HG03139 (cell line): ENCODE measurements around the gene IRAK1BP1.
A peak's percentile ranks its signal among the peaks of the same experiment; 100 is the strongest.
"Not testable (repeated sequence)": the region's sequence is repeated elsewhere in the genome, so short reads cannot be mapped to it uniquely, and the experiment has no call there.

ENCODE experiments used
- ATAC-seq: cut with Tn5 transposase; IDR thresholded peaks from one replicate; pipeline ENCODE4 v1.9.1; 2021; ENCODE audit not compliant: unreplicated experiment

The IRAK1BP1 gene, protein sequence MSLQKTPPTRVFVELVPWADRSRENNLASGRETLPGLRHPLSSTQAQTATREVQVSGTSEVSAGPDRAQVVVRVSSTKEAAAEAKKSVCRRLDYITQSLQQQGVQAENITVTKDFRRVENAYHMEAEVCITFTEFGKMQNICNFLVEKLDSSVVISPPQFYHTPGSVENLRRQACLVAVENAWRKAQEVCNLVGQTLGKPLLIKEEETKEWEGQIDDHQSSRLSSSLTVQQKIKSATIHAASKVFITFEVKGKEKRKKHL

DNA sequence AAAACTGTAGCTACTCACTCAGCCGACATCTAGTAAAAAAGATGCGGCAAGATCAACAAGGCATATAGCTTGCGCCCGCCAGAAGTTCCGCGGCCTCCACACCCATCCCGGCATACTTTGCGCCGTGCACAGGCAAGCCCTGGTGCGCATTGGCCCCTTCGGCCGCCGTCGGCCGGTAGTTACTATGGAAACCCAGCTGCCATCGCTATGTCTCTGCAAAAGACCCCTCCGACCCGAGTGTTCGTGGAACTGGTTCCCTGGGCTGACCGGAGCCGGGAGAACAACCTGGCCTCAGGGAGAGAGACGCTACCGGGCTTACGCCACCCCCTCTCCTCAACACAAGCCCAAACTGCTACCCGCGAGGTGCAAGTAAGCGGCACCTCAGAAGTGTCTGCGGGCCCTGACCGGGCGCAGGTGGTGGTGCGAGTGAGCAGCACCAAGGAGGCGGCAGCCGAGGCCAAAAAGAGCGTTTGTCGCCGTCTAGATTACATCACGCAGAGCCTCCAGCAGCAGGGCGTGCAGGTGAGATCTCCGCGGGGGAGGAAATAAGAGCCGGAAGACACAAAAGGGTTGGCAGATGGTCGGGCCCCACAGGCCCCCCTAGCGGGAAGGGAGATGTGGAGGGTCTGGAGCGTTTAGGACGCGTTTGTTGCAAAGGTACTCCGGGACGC, at the start of gene IRAK1BP1:
Gene IRAK1BP1 (plus strand): TSS at position 182 of the 671 bp plus-strand sequence. CDS start 26 bp downstream, at position 208.
- ATAC-seq: peak; percentile 95

DNA sequence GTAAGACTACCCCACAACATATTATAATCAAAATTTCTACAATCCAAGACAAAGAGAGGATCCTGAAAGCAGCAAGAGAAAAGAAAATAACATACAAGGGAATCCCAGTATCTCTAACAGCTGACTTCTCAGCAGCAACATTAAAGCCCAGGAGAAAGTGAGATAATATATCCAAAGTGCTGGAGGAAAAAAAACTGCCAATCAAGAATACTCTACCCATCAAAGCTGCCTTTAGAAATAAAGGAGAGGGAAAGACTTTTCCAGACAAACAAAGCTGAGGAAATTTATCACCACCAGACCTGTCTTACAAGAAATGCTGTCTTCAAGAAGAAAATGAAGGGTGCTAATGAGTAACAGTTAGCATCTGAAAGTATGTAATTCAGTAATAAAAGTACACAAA, 43.3 kb upstream of the IRAK1BP1 start:
- ATAC-seq: no peak

DNA sequence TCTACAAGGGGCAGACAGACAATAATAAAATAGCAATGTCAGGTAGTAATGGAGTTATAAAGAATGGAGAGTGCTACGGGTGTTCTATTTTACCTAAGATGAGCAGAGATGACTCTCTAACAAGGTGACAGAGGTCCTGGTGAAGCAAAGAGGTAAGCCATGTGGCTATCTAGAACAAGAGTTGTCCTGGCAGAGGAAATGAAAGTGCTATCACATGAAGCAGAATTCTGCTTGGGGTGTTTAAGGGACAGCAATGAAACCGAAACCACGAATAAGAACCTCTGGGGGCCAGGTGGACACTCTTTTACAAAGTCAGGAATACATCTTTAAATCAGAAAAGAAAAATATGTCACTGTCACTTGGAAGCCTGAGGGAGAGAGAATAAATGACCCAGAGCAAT, 37.9 kb upstream of the IRAK1BP1 start:
- ATAC-seq: no peak

DNA sequence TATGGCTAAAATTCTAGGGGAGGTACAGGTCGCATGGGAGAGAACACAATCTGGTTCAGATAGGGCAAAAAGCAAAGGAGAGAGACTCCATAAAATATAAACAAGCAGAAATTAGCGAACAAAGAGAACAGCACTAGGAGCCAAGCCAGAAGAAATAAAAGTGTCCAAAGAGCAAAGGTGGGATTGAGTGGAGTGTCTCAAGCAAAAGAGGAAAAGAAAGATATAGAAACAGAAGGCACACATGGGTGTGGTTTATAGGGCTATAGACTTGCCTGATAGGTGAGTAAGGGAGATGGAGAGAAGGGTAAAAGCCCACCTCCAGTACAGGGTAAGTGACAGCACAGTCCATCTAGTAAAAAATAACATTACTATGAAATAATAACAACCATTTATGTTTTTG, 36.5 kb upstream of the IRAK1BP1 start:
- no peak for ATAC-seq

DNA sequence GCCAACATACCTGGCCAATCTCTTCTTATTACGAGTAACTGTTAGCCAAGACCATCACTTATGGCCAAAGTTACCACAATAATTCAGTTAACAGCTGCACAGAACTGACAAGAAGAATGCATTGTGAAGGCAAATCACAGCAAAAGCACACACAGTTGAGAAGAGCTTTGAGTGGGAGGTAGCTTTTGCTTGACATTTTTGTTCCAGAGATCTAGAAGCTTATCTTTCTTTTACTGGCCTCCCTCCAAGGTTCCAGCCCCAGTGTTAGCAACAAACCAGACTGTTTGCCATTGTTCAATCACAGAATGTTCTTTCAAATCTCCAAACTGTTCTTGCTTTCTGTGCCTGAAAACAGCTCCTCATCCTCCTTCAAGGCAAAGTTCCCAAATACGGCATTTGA, 35.9 kb upstream of the IRAK1BP1 start:
- no peak for ATAC-seq

DNA sequence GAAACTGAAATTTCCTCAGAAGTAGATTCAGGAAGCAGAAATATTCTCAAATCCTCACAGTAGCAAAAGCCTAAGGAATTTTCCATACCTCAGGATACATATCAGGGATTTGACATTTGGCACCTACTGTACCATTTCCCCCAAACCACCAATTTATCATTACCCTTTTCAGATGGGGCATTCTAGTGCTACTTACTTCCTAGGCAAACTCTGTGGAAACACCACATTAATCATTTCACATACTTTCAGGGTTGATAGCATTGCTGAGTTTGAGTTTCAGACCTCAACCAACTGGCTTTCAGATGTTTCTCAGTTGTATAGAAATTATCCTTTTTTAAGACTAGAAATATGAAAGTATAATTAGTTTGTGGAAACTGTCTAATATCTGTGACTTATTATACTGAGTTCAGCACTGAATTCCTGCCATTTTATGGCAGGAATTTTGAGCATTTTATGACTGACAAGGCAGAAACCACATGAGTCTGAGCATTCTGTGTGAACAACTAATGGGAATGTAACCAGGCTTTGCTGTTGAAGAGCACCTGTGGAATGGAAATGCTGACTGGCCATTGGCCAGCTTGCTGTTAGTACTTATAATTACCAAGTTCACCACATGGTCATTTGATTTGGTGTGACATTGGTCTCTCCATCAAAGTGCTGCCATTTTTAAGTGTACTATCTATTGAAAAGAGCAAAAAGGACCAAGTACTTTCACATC, 35.1 kb upstream of the IRAK1BP1 start:
- ATAC-seq: no peak

DNA sequence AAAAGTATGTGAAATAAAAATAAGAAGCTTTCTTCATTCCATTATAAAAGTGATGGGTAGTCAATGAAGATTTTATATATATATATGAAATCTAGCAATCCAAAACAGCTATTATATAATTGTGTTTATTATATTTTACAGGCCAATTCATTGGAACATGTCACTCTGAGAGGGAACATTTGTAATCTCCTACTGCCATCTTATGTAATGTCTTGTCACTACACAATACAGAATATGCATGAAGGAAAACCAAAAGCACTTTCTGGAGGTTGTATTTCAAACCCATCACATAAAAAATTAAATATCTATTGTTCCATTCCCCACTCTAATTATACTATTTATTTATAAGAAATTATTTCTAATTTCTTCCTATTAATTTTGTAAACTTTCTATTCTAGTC, 31.5 kb upstream of the IRAK1BP1 start:
- no peak for ATAC-seq

DNA sequence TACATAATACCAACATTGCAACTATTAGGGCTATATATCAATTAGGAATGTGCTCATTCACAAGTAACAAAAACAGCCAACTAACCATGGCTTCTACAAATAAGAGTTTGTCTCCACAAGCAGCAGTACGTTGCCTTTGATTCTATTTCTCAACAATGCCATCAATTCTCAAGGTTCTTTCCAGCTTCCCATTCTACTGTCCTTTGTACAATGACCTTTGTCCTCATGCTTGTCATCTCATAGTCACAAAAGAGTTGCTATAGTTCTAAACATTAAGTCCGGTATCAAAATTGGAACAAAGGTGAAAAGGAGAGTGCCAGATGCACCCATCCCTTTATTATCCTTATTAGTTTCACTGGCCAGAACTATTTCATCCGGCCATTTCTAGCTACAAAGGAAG, 30.8 kb upstream of the IRAK1BP1 start:
- no peak for ATAC-seq

DNA sequence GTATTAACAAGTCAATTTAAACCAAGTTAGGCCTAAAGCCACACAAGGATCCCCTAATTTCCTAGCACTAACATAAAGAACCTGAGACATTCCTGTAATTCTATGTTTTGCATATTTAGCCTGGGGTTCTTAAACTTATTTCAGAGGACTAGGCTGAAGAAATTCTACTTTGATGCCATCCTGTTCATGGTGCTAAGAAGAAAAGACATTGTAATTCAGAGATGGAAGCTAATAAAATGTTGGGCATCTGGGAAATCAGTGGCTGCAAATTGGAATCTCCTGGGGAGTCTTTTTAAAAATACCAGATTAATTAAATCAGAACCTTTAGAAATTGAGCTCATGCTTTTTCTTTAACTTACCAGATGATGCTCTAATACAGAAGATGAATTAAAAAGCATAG, 26.2 kb upstream of the IRAK1BP1 start:
- no peak for ATAC-seq

DNA sequence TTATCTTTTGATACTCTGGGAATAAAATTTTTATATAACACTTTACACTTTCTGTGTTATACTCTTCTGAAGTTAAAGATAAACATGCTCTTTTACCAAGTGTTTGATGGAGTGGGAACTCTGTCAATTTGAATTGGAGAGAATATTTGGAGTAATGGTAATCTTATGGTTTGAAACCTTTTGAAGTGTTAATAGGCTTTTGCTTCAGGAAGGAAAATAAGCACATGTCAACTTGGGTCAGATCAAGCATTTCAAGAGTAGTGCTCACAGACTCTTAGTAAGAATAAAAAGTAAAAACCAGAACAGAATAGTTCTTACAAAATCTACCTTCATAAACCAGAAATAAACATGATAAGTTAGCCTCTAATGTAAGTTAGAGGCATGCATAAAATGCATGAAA, 24.4 kb upstream of the IRAK1BP1 start:
- no peak for ATAC-seq

DNA sequence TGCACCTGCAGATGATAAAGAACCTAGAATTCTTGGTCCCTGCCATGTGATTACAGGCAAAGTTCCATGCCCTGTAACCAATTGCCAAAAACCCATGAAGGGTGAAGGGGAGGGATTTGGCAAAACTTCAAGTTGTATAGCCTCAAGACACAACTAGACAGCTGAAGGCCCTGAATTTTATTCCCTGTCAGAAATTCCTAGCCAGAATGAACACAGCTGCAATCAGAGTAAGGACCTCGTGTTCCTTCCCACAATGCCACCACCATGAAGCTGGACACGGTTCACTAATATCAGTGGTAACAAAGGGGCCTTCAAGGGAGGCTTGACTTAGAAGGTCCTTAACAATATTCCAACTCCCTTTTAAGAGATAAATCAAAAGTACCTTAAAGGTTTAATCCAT, 22.5 kb upstream of the IRAK1BP1 start:
- ATAC-seq: no peak

DNA sequence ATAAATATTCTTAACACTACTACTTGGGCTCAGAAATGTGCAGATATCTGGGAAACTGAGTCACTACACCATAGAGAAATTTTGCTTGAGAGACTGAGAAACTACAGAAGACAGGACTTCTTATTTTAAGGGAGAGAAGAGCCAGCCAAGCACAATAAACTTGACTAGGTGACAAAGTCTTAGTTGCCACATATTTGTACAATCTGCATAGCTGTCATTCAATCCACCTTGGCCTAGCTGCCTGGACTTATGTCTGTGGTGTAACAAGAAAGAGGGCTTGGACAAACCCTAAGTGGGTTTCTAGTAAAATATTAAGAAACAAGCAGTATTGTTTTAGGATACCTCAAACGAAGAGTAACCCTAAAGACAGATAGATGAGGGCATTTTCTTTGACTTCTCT, 21.8 kb upstream of the IRAK1BP1 start:
- no peak for ATAC-seq

DNA sequence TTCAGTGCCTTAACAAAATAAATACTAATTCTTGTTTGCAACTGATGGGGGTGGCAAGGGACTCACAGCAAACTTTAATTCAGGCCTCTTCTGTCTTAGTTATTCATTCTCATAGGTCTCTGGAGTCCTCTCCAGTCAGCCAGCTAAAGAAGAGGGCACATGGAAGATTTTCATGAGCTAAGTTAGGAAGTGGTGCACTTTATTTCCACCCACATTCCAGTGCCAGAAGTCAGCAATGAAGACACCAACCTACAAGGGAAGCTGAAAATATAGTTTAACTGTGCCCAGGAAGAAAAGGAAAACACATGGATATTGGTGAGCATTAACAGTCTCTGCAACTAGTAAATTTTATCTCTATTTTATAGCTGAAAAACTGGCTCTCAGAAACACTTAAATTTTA, 16.7 kb upstream of the IRAK1BP1 start:
- ATAC-seq: no peak

DNA sequence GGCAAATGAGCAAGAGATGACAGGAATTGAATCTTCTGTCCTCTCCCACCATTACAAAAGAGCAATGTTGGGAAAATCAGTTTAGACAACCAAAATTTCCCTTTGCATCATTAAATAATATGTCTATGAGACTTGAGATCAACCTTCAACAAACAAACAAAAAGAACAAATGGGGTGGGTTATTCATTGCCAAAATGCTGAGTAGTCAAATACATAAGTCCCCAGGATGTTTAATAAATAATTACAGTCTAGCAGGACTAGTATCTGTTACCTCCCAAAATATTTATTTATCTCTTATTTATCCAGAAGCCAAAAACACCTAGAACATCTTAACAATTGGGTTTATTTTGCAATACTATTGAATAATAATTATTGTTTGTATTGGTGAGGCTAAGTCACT, 16.2 kb upstream of the IRAK1BP1 start:
- no peak for ATAC-seq

DNA sequence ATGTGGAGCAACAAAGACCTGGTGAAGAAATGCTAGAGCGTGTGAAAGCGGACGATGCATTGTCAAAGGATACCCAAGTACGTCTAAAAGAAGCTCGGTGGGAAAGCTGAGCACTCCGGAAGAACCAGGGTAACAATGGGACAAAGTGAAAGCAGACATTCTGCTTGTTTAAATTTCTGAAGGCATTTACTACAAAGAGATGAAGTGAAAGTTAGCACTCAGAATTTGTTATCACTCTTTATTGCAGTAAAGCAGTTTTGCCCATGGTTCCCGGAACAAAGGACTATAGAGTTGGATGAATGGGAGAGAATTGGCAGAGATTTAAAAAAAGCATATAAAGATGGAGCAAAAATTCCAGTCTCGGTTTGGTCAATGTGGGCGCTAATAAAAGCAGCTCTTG, 12.8 kb upstream of the IRAK1BP1 start:
- no peak for ATAC-seq

DNA sequence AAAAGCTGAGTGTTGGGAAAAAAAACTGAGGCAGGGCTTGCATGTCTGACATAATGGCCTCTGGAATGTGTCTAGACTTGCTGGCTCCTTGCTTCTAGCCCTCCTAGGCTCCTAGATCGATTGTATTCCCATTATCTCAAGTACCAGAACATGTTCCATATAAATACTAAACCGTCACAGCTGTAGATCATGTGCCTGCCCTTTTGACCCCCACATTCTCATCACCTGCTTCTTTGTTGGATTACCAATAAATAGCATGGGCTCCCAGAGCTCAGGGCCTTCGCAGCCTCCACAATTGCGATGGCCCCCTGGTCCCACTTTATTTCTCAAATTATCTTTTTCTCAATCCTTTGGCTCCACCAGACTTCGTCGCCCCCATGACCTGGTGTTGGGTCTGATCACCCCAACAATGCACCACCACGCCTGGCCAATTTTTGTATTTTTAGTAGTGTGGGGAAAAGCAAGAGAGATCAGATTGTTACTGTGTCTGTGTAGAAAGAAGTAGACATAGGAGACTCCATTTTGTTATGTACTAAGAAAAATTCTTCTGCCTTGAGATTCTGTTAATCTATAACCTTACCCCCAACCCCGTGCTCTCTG, 8.9 kb upstream of the IRAK1BP1 start:
- not testable (repeated sequence) for ATAC-seq

DNA sequence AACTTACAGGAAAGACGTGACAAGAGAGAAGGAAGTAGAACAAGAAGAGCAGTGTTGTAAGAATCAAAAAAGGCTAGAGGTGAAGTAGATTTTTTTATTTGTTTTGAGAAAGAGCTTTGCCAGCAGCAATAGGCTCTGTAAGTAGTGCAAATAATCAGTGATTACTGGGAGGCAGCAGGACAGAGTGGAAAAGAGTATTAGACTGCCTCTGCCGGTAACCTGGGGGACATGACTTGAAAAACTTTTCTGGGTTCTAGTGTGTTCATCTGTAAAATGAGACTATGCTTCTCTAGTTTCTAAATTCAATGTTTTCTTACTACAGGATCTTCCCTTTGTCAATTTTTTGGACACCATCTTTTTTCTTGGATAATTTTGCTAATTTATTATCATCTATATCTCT, 5.8 kb upstream of the IRAK1BP1 start:
- ATAC-seq: no peak

DNA sequence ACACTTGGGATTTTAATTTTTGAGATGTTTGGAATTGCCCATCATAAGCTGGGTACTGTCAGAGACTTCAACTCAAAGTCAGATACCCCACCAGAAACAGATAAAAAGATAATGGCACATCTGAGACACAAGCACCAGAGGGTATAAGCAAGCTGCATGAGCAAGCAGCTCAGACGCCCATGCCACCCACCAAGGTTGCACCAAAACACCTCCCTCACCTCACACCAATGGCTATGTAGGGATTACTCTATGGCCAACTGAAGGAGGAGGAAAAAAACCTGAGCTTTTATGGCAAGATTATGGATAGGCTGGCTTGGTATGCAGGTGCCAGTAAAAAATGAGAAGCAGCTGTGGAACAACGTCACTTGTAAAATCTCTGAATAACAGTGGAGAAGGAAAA, 3.8 kb upstream of the IRAK1BP1 start:
- no peak for ATAC-seq

DNA sequence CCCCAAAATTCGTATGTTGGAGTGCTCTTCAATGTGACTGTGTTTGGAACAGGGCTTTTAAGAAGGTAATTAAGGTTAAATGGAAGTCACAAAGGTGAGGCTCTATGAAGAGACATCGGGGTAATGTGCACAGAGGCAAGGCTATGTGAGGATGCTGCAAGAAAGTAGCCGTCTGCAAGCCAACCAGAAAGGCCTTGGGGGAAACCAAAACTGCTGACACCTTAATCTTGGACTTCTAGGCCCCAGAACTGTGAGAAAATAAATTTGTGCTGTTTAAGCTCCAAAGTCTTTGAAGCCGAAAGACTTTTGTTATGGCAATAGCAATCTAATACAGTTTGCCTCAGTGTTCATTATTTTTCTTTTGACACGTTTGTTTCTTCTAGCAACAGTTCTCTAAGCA, 2.4 kb upstream of the IRAK1BP1 start:
- ATAC-seq: no peak

DNA sequence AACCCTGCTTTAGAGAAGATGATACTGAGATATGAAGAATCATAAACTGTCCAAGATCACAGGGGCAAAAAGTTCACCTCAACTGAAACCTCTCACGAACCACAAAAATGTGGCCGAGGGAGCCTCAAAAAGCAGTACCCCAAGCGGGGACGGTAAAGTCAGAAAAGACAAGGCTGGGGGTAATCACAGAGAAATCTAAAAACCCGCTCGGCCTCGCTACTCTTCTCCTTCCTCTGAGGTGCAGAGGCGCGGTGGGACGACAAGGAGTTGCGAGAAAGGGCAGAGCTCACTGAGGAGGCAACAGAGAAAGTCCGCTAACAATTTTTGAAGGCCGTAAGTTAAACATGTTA, 356 bp upstream of the IRAK1BP1 start:
- ATAC-seq: peak; percentile 39

DNA sequence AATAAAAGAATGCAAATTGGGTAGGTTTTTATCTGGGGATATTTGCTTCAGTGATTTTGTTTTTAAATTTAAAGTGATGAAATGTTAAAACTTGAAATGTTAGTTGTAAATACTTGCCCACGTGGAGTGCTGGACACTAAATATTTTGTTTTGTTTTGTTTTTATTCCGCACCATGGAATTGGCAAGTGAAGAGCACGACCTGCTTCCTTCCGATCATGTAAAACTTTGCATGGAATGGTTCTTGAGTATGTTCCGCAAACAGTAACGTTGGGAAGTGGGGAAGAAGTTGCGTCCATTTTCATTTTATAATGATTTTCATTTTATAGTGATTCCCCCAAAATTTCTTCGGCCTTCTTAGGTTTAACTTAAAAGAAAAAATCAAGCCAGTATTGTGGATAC, 765 bp downstream of the IRAK1BP1 start:
- no peak for ATAC-seq

DNA sequence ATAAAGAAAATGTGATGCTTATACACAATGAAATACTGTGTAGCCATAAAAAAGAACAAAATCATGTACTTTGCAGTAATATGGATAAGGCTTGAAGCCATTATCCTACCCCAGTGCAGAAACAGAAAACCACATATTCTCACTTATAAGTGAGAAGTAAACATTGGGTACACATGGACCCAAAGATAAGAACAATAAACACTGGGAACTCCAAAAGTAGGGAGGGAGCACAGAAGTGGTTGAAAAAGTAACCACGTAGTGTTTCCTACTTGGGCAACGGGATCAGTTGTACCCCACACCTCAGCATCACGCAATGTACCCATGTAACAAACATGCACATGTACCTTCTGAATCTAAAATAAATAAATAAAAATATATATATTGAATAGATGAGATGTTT, 8.2 kb downstream of the IRAK1BP1 start:
- no peak for ATAC-seq
